GM12878 (cell line): ENCODE data around the gene SVBP. TPM values are rescaled to one million over a fixed set of nuclear protein-coding genes. Genes with fewer than 3 reads are reported as not detected.

Experiments
- ATAC-seq: fragments of 200-7000 bp; cut with Tn5 transposase; 3 replicates; pipeline ENCODE4 v1.9.1; 2020; ENCODE audit warnings: mild to moderate bottlenecking, moderate library complexity
- BruUV-seq: library from RNA; stranded (reverse); fragments of 400-500 nt; replicated peaks from 2 replicates; lab custom pipeline; 2021; lab: Mats Ljungman, UMichigan
- CTCF ChIA-PET: fragments of 300-600 bp; sonication (Branson Sonifier 250); formaldehyde crosslinking; extraction: SDS; loops from one replicate; lab custom pipeline; 2021; ENCODE audit warnings: inconsistent platforms; lab: Yijun Ruan, JAX
- POLR2A ChIA-PET: fragments of 350-600 bp; formaldehyde crosslinking; extraction: SDS; loops from one replicate; lab custom pipeline; 2021; ENCODE audit warnings: inconsistent platforms; lab: Charles Lee
- RAD21 ChIA-PET: fragments of 300-600 bp; sonication (Branson Sonifier 250); formaldehyde crosslinking; loops from one replicate; lab custom pipeline; 2023; ENCODE audit warnings: antibody characterized with exemption; ENCODE audit not compliant: unreplicated experiment; lab: Charles Lee
- SMC1A ChIA-PET: fragments of 300-600 bp; sonication (Branson Sonifier 250); formaldehyde crosslinking; loops from one replicate; lab custom pipeline; 2023; ENCODE audit not compliant: unreplicated experiment, uncharacterized antibody; lab: Charles Lee
- DNase-seq: peaks from one replicate; pipeline ENCODE4 v3.0.0-alpha.2; 2011; ENCODE audit warnings: low read depth, low spot score
- FAIRE-seq: peaks from 3 replicates; lab custom pipeline; 2011; peaks lifted over from hg19 to GRCh38; lab: Jason Lieb, UNC
- H2AFZ ChIP-seq: 2 replicates; pipeline ENCODE4 v1.6.0; 2011; ENCODE audit warnings: low read depth, low read length, control low read depth; ENCODE audit not compliant: control insufficient read depth
- H3K27ac ChIP-seq: 2 replicates; pipeline ENCODE4 v1.5.1; 2011; ENCODE audit warnings: control low read depth; ENCODE audit not compliant: control insufficient read depth, insufficient read depth
- H3K27me3 ChIP-seq, 2 experiments: replicated peaks in 1 of 2; 2 replicates each; pipeline versions ENCODE4 v1.6.0 to v1.6.1; 2011; ENCODE audit warnings: low read length in 1 of 2; ENCODE audit not compliant: control insufficient read depth in 2 of 2, insufficient read depth in 2 of 2
- H3K36me3 ChIP-seq, 2 experiments: 2 replicates each; pipeline ENCODE4 v1.5.1; 2011; ENCODE audit warnings: low read length in 1 of 2; ENCODE audit not compliant: control insufficient read depth in 2 of 2, insufficient read depth in 2 of 2
- H3K4me1 ChIP-seq: 2 replicates; pipeline ENCODE4 v1.6.1; 2011; ENCODE audit warnings: mild to moderate bottlenecking, low read length, moderate library complexity, mixed read lengths; ENCODE audit not compliant: control insufficient read depth, insufficient read depth
- H3K4me2 ChIP-seq: 2 replicates; pipeline ENCODE4 v1.6.0; 2011; ENCODE audit warnings: control low read depth; ENCODE audit not compliant: control insufficient read depth, insufficient read depth
- H3K4me3 ChIP-seq: fragments of 200-600 bp; sonication (generic); 2 replicates; pipeline ENCODE4 v1.5.1; 2016
- H3K79me2 ChIP-seq: 2 replicates; pipeline ENCODE4 v1.6.0; 2011; ENCODE audit warnings: low read length; ENCODE audit not compliant: control insufficient read depth, insufficient read depth
- H3K9ac ChIP-seq: 2 replicates; pipeline ENCODE4 v1.8.0; 2011; ENCODE audit warnings: low read length, control low read depth, mixed read lengths; ENCODE audit not compliant: control insufficient read depth, insufficient read depth
- H3K9me3 ChIP-seq: replicated peaks from 3 replicates; pipeline ENCODE4 v1.5.1; 2011; ENCODE audit warnings: mild to moderate bottlenecking, low read length; ENCODE audit not compliant: control insufficient read depth, insufficient read depth
- H4K20me1 ChIP-seq: 2 replicates; pipeline ENCODE4 v1.6.0; 2011; ENCODE audit not compliant: control insufficient read depth, insufficient read depth
- BRCA1 ChIP-seq: IDR thresholded peaks from 2 replicates; pipeline ENCODE4 v1.6.1; 2011; ENCODE audit warnings: low read depth, low read length, improper control_type of control experiment
- EED ChIP-seq: sonication (generic); IDR thresholded peaks from 2 replicates; pipeline ENCODE4 v1.6.1; 2016; ENCODE audit warnings: antibody characterized with exemption, low read depth
- HDAC2 ChIP-seq: fragments of 200-600 bp; sonication (generic); IDR thresholded peaks from 2 replicates; pipeline ENCODE4 v1.6.1; 2017
- JUND ChIP-seq: IDR thresholded peaks from 2 replicates; pipeline ENCODE4 v1.6.1; 2012; ENCODE audit warnings: low read depth, mild to moderate bottlenecking, low read length, improper control_type of control experiment, moderate library complexity
- MEF2B ChIP-seq: fragments of 450-650 bp; IDR thresholded peaks from 2 replicates; pipeline ENCODE4 v1.6.1; 2018; ENCODE audit warnings: mild to moderate bottlenecking, moderate library complexity; ENCODE audit not compliant: partially characterized antibody, poor library complexity, severe bottlenecking
- NR2C1 ChIP-seq: fragments of 450-650 bp; IDR thresholded peaks from 2 replicates; pipeline ENCODE4 v1.6.1; 2017; ENCODE audit warnings: antibody characterized with exemption, mild to moderate bottlenecking, moderate library complexity
- PML ChIP-seq: IDR thresholded peaks from 2 replicates; pipeline ENCODE4 v1.6.1; 2012; ENCODE audit warnings: low read length, inconsistent platforms
- SPI1 ChIP-seq: IDR thresholded peaks from 2 replicates; pipeline ENCODE4 v1.6.1; 2011; ENCODE audit warnings: low read depth, mild to moderate bottlenecking, low read length, moderate library complexity, borderline replicate concordance; ENCODE audit not compliant: insufficient read depth
- ZBTB40 ChIP-seq: fragments of 450-650 bp; IDR thresholded peaks from 2 replicates; pipeline ENCODE4 v1.6.1; 2016; ENCODE audit warnings: mild to moderate bottlenecking, moderate library complexity, borderline replicate concordance
- in situ Hi-C: fragments of 300-500 bp; cut with MboI; formaldehyde crosslinking; loops from 9 replicates; pipeline ENCODE4 v1.14.3; 2018; ENCODE audit warnings: mixed read lengths
- intact Hi-C: fragments of 100-400 bp; cut with micrococcal nuclease; formaldehyde crosslinking; loops from one replicate; pipeline ENCODE4 v1.14.2; 2022; ENCODE audit not compliant: unreplicated experiment
- polyA plus RNA-seq, 11 experiments: library from polyadenylated mRNA; depleted of rRNA in 4 of 11; unstranded in 6 of 11; stranded (reverse) in 5 of 11; fragments of >200 nt; fragmentation: Nextera tagmentation in 4 of 11; fragmentation: Illumina TruSeq in 1 of 11; extraction: Ambion mirVana in 4 of 11; extraction: Trizol in 1 of 11; gene quantifications; 1 replicate in 1 of 11; 2 replicates in 10 of 11; pipeline versions ENCODE4 v1.2.1 to v1.2.3, GENCODE V29; 2011 to 2016; ENCODE audit warnings: inconsistent platforms in 2 of 11, missing spikeins in 2 of 11, low read depth in 1 of 11
- total RNA-seq, 4 experiments: library from RNA; depleted of rRNA in 3 of 4; stranded (reverse); fragments of >200 nt in 3 of 4; fragmentation: Illumina TruSeq in 1 of 4; extraction: Trizol in 1 of 4; gene quantifications; 2 replicates each; pipeline versions ENCODE4 v1.2.1 to v1.2.3, GENCODE V29; 2013 to 2021
- TF ChIP-seq, protein P1 (sequence below): IDR thresholded peaks from 2 replicates; pipeline ENCODE4 v1.6.1; 2012; ENCODE audit warnings: low read length, inconsistent platforms
- TF ChIP-seq, protein P2 (sequence below), 3 experiments: IDR thresholded peaks in 2 of 3; conservative IDR thresholded peaks in 1 of 3; 2 replicates each; pipeline ENCODE4 v1.5.1; 2011; ENCODE audit warnings: low read depth in 3 of 3, low read length in 3 of 3, mild to moderate bottlenecking in 3 of 3, control low read depth in 2 of 3, moderate library complexity in 2 of 3, inconsistent platforms in 1 of 3, mixed read lengths in 1 of 3; ENCODE audit not compliant: control insufficient read depth in 2 of 3, insufficient read depth in 1 of 3; ENCODE audit errors: extremely low read depth in 1 of 3

Gene SVBP
- total and polyA plus RNA-seq, 10 of the 15 experiments (the other 5 are each of a cell fraction or from before 2014, with no cell fraction given): 12.6 to 29.5 (median 19.8) TPM

- H3K27ac ChIP-seq: no peak overlapping the region
- FAIRE-seq (no peak), DNase-seq (no peak), ATAC-seq (no peak)
- no peak overlapping the region for H3K4me2 ChIP-seq
- no peaks in the 10 kb centered on the region for H3K79me2 ChIP-seq
- no peaks in the 10 kb centered on the region for H3K4me1 ChIP-seq
- ChIA-PET POLR2A (interaction anchor here (0.5 to 1.2 kb wide), 2 partner anchors 10 to 468 kb away, joined by 3 to 5 read pairs; partner anchors contain the start of gene ERMAP), SMC1A (no interaction called here), RAD21 (no interaction called here), CTCF (interaction anchor here (1.4 kb wide), 1 partner anchor 10 kb away, joined by 3 read pairs; no protein-coding TSS in a partner anchor)
- no peaks in the 10 kb centered on the region for H4K20me1 ChIP-seq
- TF ChIP-seq SPI1 (no peak), BRCA1 (no peak), MEF2B (no peak), NR2C1 (no peak), PML (no peak), ZBTB40 (no peak), HDAC2 (no peak), EED (no peak), JUND (no peak)
- TF ChIP-seq, protein P1, sequence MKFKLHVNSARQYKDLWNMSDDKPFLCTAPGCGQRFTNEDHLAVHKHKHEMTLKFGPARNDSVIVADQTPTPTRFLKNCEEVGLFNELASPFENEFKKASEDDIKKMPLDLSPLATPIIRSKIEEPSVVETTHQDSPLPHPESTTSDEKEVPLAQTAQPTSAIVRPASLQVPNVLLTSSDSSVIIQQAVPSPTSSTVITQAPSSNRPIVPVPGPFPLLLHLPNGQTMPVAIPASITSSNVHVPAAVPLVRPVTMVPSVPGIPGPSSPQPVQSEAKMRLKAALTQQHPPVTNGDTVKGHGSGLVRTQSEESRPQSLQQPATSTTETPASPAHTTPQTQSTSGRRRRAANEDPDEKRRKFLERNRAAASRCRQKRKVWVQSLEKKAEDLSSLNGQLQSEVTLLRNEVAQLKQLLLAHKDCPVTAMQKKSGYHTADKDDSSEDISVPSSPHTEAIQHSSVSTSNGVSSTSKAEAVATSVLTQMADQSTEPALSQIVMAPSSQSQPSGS: no peak
- TF ChIP-seq, protein P2, sequence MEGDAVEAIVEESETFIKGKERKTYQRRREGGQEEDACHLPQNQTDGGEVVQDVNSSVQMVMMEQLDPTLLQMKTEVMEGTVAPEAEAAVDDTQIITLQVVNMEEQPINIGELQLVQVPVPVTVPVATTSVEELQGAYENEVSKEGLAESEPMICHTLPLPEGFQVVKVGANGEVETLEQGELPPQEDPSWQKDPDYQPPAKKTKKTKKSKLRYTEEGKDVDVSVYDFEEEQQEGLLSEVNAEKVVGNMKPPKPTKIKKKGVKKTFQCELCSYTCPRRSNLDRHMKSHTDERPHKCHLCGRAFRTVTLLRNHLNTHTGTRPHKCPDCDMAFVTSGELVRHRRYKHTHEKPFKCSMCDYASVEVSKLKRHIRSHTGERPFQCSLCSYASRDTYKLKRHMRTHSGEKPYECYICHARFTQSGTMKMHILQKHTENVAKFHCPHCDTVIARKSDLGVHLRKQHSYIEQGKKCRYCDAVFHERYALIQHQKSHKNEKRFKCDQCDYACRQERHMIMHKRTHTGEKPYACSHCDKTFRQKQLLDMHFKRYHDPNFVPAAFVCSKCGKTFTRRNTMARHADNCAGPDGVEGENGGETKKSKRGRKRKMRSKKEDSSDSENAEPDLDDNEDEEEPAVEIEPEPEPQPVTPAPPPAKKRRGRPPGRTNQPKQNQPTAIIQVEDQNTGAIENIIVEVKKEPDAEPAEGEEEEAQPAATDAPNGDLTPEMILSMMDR (IDR thresholded peaks at IDR 0.05 in 2 of 3, conservative IDR thresholded peaks at IDR 0.05 in 1 of 3; ENCODE audit: control insufficient read depth in 2 of 3, extremely low read depth in 1 of 3, insufficient read depth in 1 of 3, low read depth in 3 of 3, low read length in 3 of 3): no peak
- in situ Hi-C loops: no loop called here
- no peak overlapping the region for H3K4me3 ChIP-seq
- H2AFZ ChIP-seq: no peak overlapping the region
- intact Hi-C loops: no loop called here
- H3K27me3 ChIP-seq: no peaks in the 10 kb centered on the region
- no peaks in the 10 kb centered on the region for H3K36me3 ChIP-seq
- no TSS peak for BruUV-seq
- no peak overlapping the region for H3K9ac ChIP-seq
- no peaks in the 10 kb centered on the region for H3K9me3 ChIP-seq
These were observed 11.0 kb downstream of the SVBP start for GRCh38 chr1:42806171-42806570.
